Hepatocyte (in vitro differentiated cells): ENCODE data around the gene RAB12.

Source experiments
- EZH2 ChIP-seq: fragments of 200-600 bp; sonication (generic); IDR thresholded peaks from 2 replicates; pipeline ENCODE4 v1.6.1; 2016; ENCODE audit warnings: antibody characterized with exemption, mild to moderate bottlenecking, borderline replicate concordance
- TF ChIP-seq, protein P1 (sequence below): fragments of 200-600 bp; sonication (generic); IDR thresholded peaks from 2 replicates; pipeline ENCODE4 v1.5.1; 2016; ENCODE audit warnings: antibody characterized with exemption, mild to moderate bottlenecking; ENCODE audit not compliant: poor library complexity

DNA sequence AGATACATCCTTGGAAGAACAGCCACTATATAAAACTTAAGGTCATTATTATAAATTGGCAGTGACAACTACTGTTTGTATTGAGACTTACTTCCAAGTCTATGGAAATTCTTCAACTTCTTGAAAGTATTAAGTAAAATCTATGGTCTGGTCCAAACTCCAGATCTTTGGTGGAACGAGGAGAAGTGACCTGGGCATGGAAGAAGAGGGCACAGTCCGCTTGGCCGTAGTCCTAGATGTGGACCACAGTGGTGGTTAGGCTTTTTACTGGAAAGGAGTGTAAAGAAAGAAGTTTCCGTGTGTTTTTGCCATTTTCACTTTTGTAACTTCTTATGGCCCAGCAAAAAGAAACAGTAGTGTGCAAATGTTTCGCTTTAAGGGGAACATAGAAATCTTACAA lies 9.8 kb downstream of the RAB12 start:
- TF ChIP-seq, protein P1, sequence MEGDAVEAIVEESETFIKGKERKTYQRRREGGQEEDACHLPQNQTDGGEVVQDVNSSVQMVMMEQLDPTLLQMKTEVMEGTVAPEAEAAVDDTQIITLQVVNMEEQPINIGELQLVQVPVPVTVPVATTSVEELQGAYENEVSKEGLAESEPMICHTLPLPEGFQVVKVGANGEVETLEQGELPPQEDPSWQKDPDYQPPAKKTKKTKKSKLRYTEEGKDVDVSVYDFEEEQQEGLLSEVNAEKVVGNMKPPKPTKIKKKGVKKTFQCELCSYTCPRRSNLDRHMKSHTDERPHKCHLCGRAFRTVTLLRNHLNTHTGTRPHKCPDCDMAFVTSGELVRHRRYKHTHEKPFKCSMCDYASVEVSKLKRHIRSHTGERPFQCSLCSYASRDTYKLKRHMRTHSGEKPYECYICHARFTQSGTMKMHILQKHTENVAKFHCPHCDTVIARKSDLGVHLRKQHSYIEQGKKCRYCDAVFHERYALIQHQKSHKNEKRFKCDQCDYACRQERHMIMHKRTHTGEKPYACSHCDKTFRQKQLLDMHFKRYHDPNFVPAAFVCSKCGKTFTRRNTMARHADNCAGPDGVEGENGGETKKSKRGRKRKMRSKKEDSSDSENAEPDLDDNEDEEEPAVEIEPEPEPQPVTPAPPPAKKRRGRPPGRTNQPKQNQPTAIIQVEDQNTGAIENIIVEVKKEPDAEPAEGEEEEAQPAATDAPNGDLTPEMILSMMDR, result no peak
- TF ChIP-seq EZH2, result no peak
